Type B pancreatic cell (in vitro differentiated cells): ENCODE results near the gene RUNX2. TPM values are rescaled to one million over a fixed set of nuclear protein-coding genes. Genes with fewer than 3 reads are reported as not detected.

ENCODE experiments used
- DNase-seq: peaks from one replicate; pipeline ENCODE4 v3.0.0; 2021; ENCODE audit warnings: mixed read lengths; ENCODE audit not compliant: unreplicated experiment; ENCODE audit errors: extremely low spot score
- H3K27ac Mint-ChIP-seq: 2 replicates; pipeline ENCODE4 v1.8.0; 2021; ENCODE audit warnings: mild to moderate bottlenecking, mixed read lengths
- H3K27me3 Mint-ChIP-seq: 2 replicates; pipeline ENCODE4 v1.8.0; 2021; ENCODE audit warnings: mixed read lengths
- H3K36me3 Mint-ChIP-seq: 2 replicates; pipeline ENCODE4 v1.8.0; 2021; ENCODE audit warnings: mixed read lengths
- H3K4me1 Mint-ChIP-seq: one replicate; pipeline ENCODE4 v1.8.0; 2021; ENCODE audit warnings: mixed read lengths; ENCODE audit not compliant: unreplicated experiment
- H3K4me3 Mint-ChIP-seq: 2 replicates; pipeline ENCODE4 v1.8.0; 2021; ENCODE audit warnings: mild to moderate bottlenecking, mixed read lengths
- H3K9me3 Mint-ChIP-seq: 2 replicates; pipeline ENCODE4 v1.8.0; 2021; ENCODE audit warnings: mixed read lengths
- total RNA-seq: library from RNA; stranded (reverse); gene quantifications from 2 replicates; pipeline ENCODE4 v1.2.1, GENCODE V29; 2021; ENCODE audit warnings: low replicate concordance
- TF ChIP-seq, protein P1 (sequence below): fragments of 200-600 bp; sonication (generic); conservative IDR thresholded peaks from 2 replicates; pipeline ENCODE4 v1.5.0; 2021; ENCODE audit warnings: antibody characterized with exemption, mild to moderate bottlenecking

Gene RUNX2
- total RNA-seq, 1 donor from 2014 or later: 6.0 TPM

DNA sequence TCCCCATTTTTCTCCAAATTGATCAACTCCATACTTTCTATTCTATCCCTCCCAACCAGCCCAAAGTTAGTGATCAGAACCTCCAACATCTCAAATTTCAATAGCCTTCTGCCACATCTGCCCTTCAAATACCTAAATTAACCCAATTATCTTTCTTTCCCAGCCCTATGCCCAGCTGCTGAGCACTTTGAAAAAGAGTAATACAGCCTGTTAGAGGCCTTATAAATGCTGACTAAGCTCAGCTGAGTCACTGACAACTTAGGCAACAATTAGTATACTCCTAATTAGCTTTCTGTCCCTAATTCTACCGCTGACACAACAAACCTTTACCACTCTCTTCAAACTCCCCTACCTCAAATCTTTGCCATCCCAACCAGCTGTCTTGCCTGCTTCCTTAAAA, 23.5 kb downstream of the RUNX2 start:
- TF ChIP-seq, protein P1, sequence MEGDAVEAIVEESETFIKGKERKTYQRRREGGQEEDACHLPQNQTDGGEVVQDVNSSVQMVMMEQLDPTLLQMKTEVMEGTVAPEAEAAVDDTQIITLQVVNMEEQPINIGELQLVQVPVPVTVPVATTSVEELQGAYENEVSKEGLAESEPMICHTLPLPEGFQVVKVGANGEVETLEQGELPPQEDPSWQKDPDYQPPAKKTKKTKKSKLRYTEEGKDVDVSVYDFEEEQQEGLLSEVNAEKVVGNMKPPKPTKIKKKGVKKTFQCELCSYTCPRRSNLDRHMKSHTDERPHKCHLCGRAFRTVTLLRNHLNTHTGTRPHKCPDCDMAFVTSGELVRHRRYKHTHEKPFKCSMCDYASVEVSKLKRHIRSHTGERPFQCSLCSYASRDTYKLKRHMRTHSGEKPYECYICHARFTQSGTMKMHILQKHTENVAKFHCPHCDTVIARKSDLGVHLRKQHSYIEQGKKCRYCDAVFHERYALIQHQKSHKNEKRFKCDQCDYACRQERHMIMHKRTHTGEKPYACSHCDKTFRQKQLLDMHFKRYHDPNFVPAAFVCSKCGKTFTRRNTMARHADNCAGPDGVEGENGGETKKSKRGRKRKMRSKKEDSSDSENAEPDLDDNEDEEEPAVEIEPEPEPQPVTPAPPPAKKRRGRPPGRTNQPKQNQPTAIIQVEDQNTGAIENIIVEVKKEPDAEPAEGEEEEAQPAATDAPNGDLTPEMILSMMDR: no peak
- Mint-ChIP-seq H3K9me3 (no peaks in the 10 kb centered on the region), H3K4me3 (no peak overlapping the region), H3K27ac (no peak overlapping the region), H3K36me3 (peaks cover 7% of the 10 kb centered on the region), H3K4me1 (no peaks in the 10 kb centered on the region), H3K27me3 (no peaks in the 10 kb centered on the region)
- no peak for DNase-seq

DNA sequence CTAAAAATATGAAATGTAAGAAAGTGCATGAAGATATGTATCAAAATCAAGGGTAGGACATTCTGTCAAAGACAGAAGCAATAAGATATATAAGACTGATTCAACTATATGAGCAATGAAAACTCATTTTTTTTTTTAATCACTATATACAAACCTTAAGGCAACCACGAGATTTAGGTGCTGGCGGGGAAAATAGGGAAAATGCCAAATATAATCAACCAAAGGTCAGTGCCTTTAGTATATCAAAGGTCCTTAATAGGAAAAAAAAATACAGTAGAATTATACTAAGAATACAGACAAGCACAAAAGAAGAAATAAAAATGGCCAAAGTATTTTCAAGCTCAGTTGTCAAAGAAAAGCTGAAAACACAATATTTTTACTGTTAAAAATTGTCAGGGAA, 25.5 kb downstream of the RUNX2 start:
- H3K27me3 Mint-ChIP-seq: no peaks in the 10 kb centered on the region
- no peak overlapping the region for H3K4me3 Mint-ChIP-seq
- H3K27ac Mint-ChIP-seq: no peak overlapping the region
- no peak for DNase-seq
- no peaks in the 10 kb centered on the region for H3K4me1 Mint-ChIP-seq
- peaks cover 7% of the 10 kb centered on the region for H3K36me3 Mint-ChIP-seq
- TF ChIP-seq, protein P1: no peak
- H3K9me3 Mint-ChIP-seq: no peaks in the 10 kb centered on the region

DNA sequence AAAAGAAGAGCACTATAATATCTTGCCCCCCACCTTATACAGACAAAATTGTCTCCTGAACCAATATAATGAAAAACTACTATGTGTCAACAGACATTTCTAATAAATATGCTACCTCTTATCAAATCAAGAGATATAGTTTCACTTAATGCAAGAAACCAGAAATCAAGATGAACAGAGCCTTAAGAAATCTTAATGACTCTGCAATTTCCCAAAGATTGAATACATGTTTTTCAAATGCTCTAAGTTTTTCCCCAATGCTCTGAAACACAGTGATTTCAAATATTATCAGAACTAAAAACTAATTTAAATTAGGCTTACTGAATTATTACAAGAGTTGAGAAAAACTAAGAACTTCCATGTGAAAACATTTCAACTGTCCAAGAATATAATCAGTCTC, 36.3 kb downstream of the RUNX2 start:
- TF ChIP-seq, protein P1: no peak
- H3K27me3 Mint-ChIP-seq: no peaks in the 10 kb centered on the region
- H3K36me3 Mint-ChIP-seq: no peaks in the 10 kb centered on the region
- no peak for DNase-seq
- H3K4me1 Mint-ChIP-seq: peaks cover 4% of the 10 kb centered on the region
- no peaks in the 10 kb centered on the region for H3K9me3 Mint-ChIP-seq
- no peak overlapping the region for H3K27ac Mint-ChIP-seq
- no peak overlapping the region for H3K4me3 Mint-ChIP-seq

DNA sequence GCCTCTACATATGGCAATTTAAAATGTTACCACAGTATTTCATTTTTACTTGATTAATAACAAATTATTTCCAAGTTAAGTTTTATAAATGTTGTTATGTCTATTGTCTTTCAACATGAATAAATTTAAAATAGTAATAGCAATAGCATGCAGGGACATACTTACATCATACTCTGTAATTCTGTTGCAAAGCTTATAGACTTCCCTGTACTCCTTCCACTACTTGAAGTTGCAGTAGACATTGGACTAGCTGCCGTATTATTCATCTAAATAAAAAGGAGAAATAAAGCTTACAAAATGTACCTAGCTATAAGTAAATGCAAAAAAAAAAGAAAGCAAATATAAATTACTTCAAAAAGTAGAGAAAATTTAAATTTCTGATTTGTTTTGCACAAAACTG, 36.9 kb downstream of the RUNX2 start:
- H3K4me3 Mint-ChIP-seq: no peak overlapping the region
- no peaks in the 10 kb centered on the region for H3K9me3 Mint-ChIP-seq

DNA sequence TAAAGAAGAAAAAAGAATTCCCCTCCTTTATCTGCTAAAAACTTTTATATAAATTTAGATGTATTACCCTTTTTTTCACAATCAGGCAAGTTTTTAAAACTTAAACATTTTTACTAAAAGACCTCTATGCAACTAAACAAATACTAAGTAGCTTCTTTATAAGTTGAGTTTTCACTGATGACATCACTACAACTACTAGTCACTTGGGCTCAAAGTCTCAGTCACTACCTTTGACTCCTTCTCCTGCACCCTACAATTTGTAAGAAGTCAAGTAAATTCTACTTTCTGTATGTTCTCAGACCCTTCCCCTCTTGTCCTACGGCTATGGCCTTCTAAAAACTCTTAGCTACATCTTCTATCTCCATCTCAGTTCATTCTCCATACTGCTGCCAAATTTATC, 38.4 kb downstream of the RUNX2 start:
- Mint-ChIP-seq H3K4me3 (no peak overlapping the region), H3K9me3 (no peaks in the 10 kb centered on the region), H3K27ac (no peak overlapping the region), H3K4me1 (peaks cover 9% of the 10 kb centered on the region), H3K36me3 (no peaks in the 10 kb centered on the region), H3K27me3 (no peaks in the 10 kb centered on the region)
- no peak for DNase-seq
- TF ChIP-seq, protein P1: no peak

More for the DNA sequence above, 36.9 kb downstream of the RUNX2 start:
- no peak for DNase-seq
- H3K36me3 Mint-ChIP-seq: no peaks in the 10 kb centered on the region
- no peak overlapping the region for H3K27ac Mint-ChIP-seq
- TF ChIP-seq, protein P1: no peak
- peaks cover 7% of the 10 kb centered on the region for H3K4me1 Mint-ChIP-seq
- H3K27me3 Mint-ChIP-seq: no peaks in the 10 kb centered on the region

DNA sequence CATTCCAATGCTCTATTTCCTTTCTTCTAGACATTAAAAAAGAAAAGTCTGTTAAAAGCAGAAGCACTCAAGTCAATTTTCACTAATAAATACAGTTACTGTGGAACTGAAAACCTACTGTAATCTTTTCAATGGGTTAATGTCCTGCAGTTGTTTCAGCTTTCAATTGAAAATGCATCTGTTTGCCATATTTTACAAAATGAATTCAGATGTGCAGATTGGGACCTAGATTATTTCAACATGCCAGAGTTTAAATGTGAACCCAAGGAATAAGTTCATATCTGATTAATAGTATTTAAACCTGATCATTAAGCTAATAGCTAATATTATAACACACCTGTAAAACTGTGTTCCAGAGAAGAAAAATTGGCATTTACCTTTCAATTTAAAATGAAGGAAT, 39.9 kb downstream of the RUNX2 start:
- Mint-ChIP-seq H3K27me3 (no peaks in the 10 kb centered on the region), H3K27ac (no peak overlapping the region), H3K36me3 (no peaks in the 10 kb centered on the region), H3K4me3 (no peak overlapping the region), H3K9me3 (no peaks in the 10 kb centered on the region), H3K4me1 (peaks cover 5% of the 10 kb centered on the region)
- TF ChIP-seq, protein P1: no peak
- no peak for DNase-seq
